SH-SY5Y (cell line): ENCODE measurements around the gene ATM.

Source experiments
- GATA2 ChIP-seq: IDR thresholded peaks from 2 replicates; pipeline ENCODE4 v1.6.1; 2011; ENCODE audit warnings: mild to moderate bottlenecking, low read depth, low read length
- GATA3 ChIP-seq: IDR thresholded peaks from 2 replicates; pipeline ENCODE4 v1.6.1; 2011; ENCODE audit warnings: low read depth, mild to moderate bottlenecking, low read length, moderate library complexity

DNA sequence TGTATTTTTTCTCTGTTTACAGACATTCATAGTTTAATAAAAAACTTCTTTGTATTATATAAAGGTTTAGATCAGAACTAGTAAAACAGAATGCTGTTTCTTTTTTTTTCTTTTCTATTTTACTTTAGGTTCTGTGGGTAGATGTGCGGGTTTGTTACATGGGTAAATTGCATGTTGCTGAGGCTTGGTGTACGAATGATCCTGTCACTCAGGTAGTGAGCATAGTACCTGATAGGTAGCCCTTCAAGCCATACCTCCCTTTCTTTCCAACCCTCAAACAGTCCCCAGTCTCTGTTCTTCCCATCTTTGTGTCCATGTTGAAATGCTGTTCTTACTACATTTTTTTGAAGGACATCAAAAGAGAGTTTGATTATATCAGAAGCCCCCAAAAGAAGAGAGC, 3.2 kb downstream of the ATM start:
- no peak for TF ChIP-seq GATA3
- TF ChIP-seq GATA2: no peak
